Neuron (in vitro differentiated cells): ENCODE measurements around the gene CDC45.
A peak's percentile ranks its signal among the peaks of the same experiment; 100 is the strongest.
"Not testable (repeated sequence)": the region's sequence is repeated elsewhere in the genome, so short reads cannot be mapped to it uniquely, and the experiment has no call there.

ENCODE experiments used
- H2AFZ ChIP-seq: one replicate; pipeline ENCODE4 v1.6.1; 2013; ENCODE audit warnings: low read depth, mild to moderate bottlenecking, inconsistent platforms, low read length, moderate library complexity
- H3K27me3 ChIP-seq: one replicate; pipeline ENCODE4 v1.6.1; 2013; ENCODE audit warnings: low read length; ENCODE audit not compliant: insufficient read depth
- H3K36me3 ChIP-seq: one replicate; pipeline ENCODE4 v1.6.1; 2013; ENCODE audit warnings: low read length; ENCODE audit not compliant: insufficient read depth
- H3K4me1 ChIP-seq: one replicate; pipeline ENCODE4 v1.6.1; 2013; ENCODE audit warnings: low read length; ENCODE audit not compliant: insufficient read depth
- H3K4me3 ChIP-seq: 2 replicates; pipeline ENCODE4 v1.5.1; 2013; ENCODE audit warnings: mild to moderate bottlenecking, low read length, moderate library complexity
- H3K9me3 ChIP-seq: one replicate; pipeline ENCODE4 v1.6.1; 2013; ENCODE audit warnings: low read length

Gene CDC45

DNA sequence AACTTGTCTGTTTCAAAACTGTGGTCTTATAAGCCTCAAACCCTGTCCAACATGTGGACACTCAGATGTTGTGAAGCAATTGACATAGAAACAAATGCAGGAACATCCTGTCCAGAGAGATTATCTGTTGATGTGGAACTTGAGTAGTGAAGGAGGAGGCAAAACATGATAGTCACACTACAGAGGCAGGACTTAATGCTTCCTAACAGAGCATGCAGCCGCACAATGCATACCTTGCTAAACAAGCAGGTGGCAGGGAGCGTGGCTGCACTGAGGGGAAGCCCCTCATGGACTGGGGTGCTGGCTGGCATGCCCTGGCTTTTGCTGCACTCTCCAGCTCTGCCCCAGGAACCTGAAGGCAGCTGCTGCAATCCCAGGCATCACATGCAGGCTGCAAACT is 37.6 kb upstream of the CDC45 start:
- Histone ChIP-seq H3K9me3 (no peaks in the 10 kb centered on the region), H3K27me3 (no peaks in the 10 kb centered on the region), H3K36me3 (peaks cover 34% of the 10 kb centered on the region), H2AFZ (no peak overlapping the region), H3K4me3 (no peak overlapping the region), H3K4me1 (peaks cover 10% of the 10 kb centered on the region)

DNA sequence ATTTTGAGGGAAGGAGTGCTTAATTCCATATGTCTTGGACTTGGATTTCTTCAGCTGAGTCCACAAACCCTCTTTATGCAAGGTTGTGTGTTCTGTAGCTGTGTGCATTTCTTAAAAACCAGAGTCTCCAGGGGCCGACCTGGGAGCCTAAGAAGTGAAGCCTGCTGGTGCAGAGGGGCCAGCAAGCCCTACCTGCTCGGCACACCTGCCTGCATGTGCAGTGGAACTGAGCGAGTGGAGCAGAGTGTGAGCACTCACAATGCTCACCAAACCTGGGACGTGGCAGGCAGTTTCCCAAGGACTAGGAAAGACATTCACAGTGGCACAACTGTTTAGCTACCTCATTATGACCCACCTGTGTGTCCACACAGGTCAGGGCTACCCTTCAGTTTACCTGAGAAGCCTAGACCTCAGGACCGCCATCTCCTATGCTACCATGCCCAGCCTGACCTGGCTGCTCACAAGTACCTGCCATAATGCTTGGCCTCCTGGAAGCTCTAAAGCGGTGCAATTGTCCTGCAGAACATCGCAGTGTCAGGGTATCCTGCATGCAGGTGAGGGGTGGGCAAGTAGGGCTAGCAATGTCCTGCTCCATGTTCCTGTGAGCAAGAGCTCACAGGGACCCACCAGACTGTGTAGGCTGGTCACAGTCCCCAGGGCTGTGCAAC is 36.0 kb upstream of the CDC45 start:
- Histone ChIP-seq H3K4me3 (no peak overlapping the region), H3K36me3 (peaks cover 28% of the 10 kb centered on the region), H2AFZ (no peak overlapping the region), H3K27me3 (no peaks in the 10 kb centered on the region), H3K9me3 (no peaks in the 10 kb centered on the region), H3K4me1 (peaks cover 18% of the 10 kb centered on the region)

DNA sequence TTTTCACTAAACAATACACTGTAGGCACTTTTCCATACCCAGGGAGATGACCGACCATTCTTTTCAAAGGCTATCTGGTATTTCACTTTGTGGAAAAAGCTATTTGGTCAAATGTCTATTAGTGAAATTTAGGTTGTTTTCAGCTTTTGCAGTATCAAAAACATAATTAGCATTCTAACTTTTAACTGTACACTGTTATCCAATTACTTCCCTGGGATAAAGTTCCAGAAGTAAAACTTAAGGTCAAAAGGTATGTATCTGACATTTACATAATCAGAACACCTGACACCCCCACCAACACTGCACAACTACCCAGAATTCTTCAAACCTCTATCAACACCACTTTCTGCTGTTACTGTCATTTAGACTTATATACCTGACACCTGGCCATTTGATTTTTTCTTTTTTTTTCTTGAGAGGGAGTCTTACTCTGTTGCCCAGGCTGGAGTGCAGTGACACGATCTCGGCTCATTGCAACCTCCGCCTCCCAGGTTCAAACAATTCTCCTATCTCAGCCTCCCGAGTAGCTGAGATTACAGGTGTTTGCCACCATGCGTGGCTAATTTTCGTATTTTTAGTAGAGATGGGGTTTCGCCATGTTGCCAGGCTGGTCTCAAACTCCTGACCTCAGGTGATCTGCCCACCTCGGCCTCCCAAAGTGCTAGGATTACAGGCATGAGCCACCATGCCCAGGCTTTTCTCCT is 34.3 kb upstream of the CDC45 start:
- Histone ChIP-seq H3K36me3 (peaks cover 38% of the 10 kb centered on the region), H3K4me1 (peaks cover 25% of the 10 kb centered on the region)
- H3K27me3 ChIP-seq, H2AFZ ChIP-seq, H3K4me3 ChIP-seq, H3K9me3 ChIP-seq: not testable (repeated sequence)

DNA sequence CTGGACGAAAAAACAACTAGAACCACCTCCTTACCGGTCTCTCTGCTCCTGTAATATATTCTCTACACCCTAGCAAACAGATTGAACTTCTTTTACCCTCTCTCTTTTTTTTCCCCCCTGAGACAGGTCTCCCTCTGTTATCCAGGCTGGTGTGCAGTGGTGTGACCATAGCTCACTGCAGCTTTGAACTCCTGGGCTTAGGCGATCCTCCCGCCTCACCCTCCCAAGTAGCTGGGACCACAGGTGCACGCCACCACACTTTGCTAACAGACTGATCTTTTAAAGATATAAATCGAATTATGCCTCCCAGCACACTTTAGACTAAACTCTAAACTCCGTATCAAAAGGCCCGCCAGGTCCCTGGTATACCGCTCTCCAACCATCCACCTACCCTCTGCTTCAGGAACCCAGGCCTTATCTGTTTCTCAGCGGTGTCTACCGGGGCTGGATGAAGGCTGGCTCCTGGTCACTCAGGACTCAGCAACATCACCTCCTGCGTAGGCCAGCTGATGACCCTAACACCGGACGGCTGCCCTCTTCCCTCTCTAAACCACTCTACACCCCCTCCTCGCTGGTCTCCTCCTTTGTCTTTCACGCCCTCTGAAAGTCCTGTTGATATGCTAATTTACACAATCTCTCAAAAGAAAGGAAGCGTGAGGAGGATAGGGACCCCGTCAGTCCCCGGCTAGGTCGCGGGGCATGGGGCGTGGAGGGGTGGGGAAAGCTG is 33.0 kb upstream of the CDC45 start:
- Histone ChIP-seq H2AFZ (peak overlapping the region; percentile 75), H3K36me3 (peaks cover 43% of the 10 kb centered on the region), H3K27me3 (no peaks in the 10 kb centered on the region), H3K4me3 (peak overlapping the region; percentile 58), H3K4me1 (peaks cover 25% of the 10 kb centered on the region), H3K9me3 (no peaks in the 10 kb centered on the region)

DNA sequence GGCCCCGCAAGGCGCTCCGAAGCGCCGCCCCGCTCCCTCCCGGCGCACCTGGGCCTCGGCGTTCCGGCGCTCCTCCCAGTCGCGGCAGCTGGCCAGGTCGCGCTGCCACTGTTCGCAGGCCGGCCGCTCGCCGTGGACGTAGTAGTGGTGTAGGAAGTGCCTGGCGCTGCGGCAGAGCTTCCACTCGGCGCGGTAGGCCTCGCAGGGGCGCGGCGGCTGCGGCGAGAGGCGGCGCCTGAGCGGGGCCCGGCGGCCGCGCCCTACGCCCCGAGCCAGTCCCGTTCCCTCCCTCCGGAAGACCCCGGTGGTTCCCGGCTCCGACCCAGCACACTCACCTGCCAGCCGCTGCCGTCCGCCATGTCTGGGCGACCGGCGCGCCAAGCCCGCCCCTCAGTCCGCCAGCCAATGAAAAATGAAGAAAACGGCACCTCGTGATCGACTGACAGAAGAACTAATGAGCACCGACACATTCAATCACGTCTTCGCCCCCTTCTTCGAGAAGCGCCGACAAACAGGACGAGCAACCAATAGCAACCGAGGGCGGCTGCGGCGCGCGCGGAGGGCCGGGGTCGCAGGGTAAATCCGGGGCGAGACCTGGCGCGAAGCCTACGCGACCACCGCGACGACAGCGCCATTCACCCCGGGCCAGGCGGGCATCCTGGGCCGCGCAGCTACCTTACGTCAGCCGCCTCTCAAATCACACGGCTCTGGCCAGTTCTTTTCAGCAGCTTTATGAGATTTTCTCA is 32.2 kb upstream of the CDC45 start, which contains the start of gene C22orf39:
Gene C22orf39, minus strand, starts transcription at position 382 of the 746 bp plus-strand sequence. Its CDS starts 23 bp downstream, at position 359.
- H3K27me3 ChIP-seq, result no peaks in the 10 kb centered on the region
- peaks cover 40% of the 10 kb centered on the region for H3K36me3 ChIP-seq
- H3K4me1 ChIP-seq, result peaks cover 25% of the 10 kb centered on the region
- no peaks in the 10 kb centered on the region for H3K9me3 ChIP-seq
- H3K4me3 ChIP-seq, result peak within 1 kb of the TSS; percentile 58
- peak within 1 kb of the TSS; percentile 75 for H2AFZ ChIP-seq

DNA sequence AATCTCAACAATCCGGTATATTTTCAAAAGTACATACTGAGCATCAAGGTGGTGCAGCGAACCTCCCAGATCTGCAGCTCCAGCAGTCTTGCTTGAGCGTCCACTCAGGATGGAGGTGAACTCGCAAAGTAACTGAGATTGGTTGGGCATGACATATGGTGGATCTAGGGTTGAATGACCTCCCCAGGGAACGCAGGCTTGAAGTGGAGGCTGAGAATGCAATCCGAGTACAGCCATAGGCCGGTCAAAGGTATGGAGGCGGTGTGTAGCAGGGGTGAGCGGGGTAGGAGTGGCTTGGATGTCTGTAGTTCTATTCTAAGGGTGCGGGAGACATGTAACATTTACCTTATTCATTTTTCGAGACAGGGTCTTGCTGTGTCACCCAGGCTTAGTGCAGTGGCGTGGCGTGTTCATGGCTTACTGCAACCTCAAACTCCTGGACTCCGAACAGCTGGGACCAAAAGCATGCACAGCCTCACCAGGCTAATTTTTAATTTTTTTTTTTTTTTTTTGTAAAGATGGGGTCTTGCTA is 31.6 kb upstream of the CDC45 start:
- peaks cover 25% of the 10 kb centered on the region for H3K4me1 ChIP-seq
- H3K36me3 ChIP-seq, result peaks cover 46% of the 10 kb centered on the region
- H3K27me3 ChIP-seq, result no peaks in the 10 kb centered on the region
- peak overlapping the region; percentile 58 for H3K4me3 ChIP-seq
- peak overlapping the region; percentile 23 for H2AFZ ChIP-seq
- no peaks in the 10 kb centered on the region for H3K9me3 ChIP-seq

DNA sequence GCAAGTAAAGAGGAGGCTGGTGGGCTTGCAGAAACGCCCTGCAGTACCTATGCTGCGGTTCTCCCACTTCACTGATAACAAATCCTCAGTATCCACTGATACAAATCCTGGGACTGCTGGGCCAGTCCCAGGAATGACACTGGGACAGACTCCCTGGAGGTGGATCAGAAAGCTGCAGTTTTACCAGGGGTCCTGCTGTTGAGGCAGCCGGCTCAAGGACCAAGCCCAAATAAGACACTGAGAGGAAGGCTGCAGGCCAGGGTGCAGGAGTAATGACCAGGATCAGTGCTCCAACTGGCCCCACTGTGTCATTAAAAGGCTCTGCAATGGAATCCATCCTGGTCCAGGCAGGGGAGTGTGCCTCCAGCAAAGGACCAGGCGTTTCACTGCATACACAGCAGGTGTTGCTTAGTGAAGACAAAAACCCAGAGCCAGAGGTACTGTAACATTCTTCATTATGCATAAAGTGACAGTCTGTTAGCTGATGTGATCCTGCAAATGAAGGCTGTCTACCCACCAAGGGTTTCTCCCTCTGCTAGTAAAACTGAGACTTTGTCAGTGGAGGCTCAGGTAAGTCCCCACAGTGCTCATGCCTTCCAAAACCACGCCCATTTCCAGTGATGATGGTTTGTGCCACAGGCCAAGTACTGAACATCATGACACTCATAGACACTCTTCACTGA is 30.8 kb upstream of the CDC45 start:
- Histone ChIP-seq H3K27me3 (no peaks in the 10 kb centered on the region), H3K36me3 (peaks cover 49% of the 10 kb centered on the region), H3K4me3 (peak overlapping the region; percentile 58), H2AFZ (no peak overlapping the region), H3K9me3 (no peaks in the 10 kb centered on the region), H3K4me1 (peaks cover 25% of the 10 kb centered on the region)

DNA sequence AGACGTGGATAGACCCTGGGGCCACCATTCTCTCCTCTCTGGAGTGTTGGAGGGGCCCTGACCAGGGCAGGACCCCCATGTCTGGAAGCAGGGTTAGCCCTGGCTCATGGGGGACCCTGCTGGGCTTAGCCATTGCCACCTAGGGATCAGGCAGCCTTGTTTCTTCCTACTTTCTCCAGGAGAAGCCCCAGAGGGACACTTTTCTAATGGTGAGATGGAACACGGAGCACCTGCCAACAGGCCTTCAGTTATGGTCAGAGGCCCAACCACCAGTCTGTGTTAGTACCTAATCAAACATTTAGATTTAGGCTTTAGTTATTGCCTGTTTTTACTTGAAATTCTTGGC is 30.3 kb upstream of the CDC45 start:
- no peaks in the 10 kb centered on the region for H3K9me3 ChIP-seq
- H3K27me3 ChIP-seq, result no peaks in the 10 kb centered on the region

DNA sequence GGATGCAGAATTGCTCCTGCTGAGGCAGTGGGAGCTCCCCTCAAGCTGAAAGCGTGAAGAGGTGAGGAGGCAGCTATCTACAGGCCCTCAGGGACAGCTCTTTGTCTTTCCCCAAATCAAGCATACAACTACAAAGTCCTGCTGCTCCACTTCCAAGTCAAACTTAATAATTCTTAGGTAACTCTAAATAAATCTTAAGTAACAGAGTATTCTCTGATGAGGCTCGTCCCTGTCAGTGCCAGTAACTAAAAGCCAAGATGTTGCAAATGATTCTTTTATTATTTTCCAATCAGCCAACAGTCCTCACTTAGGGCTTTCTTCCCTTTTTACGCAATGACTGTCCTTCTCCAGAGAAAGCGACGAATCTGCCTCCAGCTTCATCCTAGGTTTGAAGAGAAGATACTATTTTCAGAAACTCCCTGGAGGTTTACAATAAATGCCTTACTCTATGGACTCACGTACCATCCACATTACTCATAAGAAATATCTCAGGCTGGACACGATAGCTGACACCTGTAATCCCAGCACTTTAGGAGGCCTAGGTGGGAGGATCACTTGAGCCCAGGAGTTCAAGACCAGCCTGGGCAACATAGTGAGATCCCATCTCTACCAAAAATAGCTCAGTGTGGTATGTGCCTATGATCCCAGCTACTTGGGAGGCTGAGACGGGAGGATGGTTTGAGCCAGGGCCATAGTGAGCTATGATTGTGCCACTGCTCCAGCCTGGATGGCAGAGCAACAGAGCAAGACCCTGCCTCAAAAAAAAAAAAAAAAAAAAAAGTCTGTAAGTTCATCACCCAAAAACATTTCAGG is 29.2 kb upstream of the CDC45 start:
- Histone ChIP-seq H2AFZ (no peak overlapping the region), H3K27me3 (no peaks in the 10 kb centered on the region), H3K9me3 (no peaks in the 10 kb centered on the region), H3K4me1 (peaks cover 25% of the 10 kb centered on the region), H3K4me3 (no peak overlapping the region), H3K36me3 (peaks cover 54% of the 10 kb centered on the region)

More for the DNA sequence above, 30.3 kb upstream of the CDC45 start:
- Histone ChIP-seq H3K4me1 (peaks cover 25% of the 10 kb centered on the region), H2AFZ (no peak overlapping the region), H3K4me3 (no peak overlapping the region), H3K36me3 (peaks cover 49% of the 10 kb centered on the region)

DNA sequence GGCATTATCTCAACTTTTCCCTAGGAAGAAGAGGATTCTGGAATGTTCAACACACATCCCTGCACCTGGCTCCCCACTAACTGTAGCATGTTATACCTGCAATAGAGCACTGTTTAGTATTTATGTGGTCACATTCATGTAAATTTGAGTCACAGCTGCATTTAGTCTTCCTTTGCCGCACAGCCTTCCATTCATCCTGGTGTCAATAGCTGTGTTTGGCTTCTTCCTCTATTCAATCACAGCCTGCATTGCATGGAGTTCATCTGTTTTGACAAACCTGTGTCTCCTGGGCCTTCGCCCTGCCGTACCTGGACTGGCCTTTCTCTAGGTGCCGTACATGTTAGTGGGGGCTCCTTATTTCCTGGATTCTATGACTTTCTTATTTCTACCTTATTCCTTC is 28.1 kb upstream of the CDC45 start:
- no peaks in the 10 kb centered on the region for H3K9me3 ChIP-seq
- H3K36me3 ChIP-seq, result peaks cover 64% of the 10 kb centered on the region
- no peak overlapping the region for H2AFZ ChIP-seq
- peaks cover 17% of the 10 kb centered on the region for H3K4me1 ChIP-seq
- no peaks in the 10 kb centered on the region for H3K27me3 ChIP-seq
- no peak overlapping the region for H3K4me3 ChIP-seq

DNA sequence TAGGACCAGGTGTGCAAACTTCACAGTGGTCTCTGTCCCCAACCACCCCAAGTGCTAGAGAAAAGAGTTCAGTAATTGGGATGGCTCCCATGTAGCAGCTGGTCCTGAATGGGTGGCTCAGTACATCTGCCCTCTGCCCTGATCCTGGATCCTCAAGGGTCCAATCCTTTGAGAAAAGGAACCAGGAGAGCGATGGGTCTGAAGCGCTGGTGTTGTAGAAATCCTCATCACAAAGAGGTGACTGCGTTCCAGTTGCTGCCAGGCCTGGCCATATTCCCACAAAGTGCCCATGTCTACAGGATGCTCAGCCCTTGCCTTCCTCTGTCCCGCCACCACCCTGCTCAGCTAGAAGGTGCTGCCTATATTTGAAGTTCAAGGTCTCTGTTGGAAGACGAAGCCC is 26.0 kb upstream of the CDC45 start:
- no peak overlapping the region for H3K4me3 ChIP-seq
- H3K9me3 ChIP-seq, result no peaks in the 10 kb centered on the region
- peaks cover 77% of the 10 kb centered on the region for H3K36me3 ChIP-seq
- no peaks in the 10 kb centered on the region for H3K27me3 ChIP-seq
- H2AFZ ChIP-seq, result no peak overlapping the region
- H3K4me1 ChIP-seq, result peaks cover 6% of the 10 kb centered on the region

DNA sequence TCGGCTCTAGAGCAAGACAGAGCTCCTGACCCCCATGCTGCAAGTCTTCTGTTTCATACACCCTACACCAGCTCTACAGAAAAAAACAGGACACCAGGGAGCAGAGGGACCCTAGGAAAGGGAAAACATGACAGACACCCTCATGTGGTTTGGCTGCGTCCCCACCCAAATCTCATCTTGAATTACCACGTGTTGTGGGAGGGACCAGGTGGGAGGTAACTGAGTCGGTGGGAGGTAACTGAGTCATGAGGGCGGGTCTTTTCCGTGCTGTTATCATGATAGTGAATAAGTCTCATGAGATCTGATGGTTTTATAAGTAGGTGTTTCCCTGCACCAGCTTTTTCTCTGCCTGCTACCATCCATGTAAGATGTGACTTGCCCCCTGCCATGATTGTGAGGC is 25.6 kb upstream of the CDC45 start:
- Histone ChIP-seq H2AFZ (no peak overlapping the region), H3K36me3 (peaks cover 74% of the 10 kb centered on the region), H3K27me3 (no peaks in the 10 kb centered on the region), H3K4me1 (peaks cover 2% of the 10 kb centered on the region), H3K9me3 (no peaks in the 10 kb centered on the region), H3K4me3 (no peak overlapping the region)
